BJ (cell line): ENCODE data around the gene GSN. TPM values are rescaled to one million over a fixed set of nuclear protein-coding genes. Genes with fewer than 3 reads are reported as not detected.

Experiments used
- CTCF ChIA-PET: fragments of 350-600 bp; formaldehyde crosslinking; extraction: SDS; loops from one replicate; lab custom pipeline; 2021; ENCODE audit warnings: antibody characterized with exemption, inconsistent platforms; lab: Yijun Ruan, JAX
- POLR2A ChIA-PET: fragments of 300-600 bp; sonication (Branson Sonifier 250); formaldehyde crosslinking; extraction: SDS; loops from one replicate; lab custom pipeline; 2021; ENCODE audit warnings: antibody characterized with exemption; lab: Charles Lee
- DNase-seq: peaks from one replicate; pipeline ENCODE4 v3.0.0-alpha.2; 2011; ENCODE audit warnings: low read depth
- H3K27me3 ChIP-seq: 2 replicates; pipeline ENCODE4 v1.6.0; 2011; ENCODE audit warnings: low read length; ENCODE audit not compliant: control insufficient read depth, insufficient read depth
- H3K36me3 ChIP-seq: 2 replicates; pipeline ENCODE4 v1.5.1; 2011; ENCODE audit warnings: low read length; ENCODE audit not compliant: control insufficient read depth, insufficient read depth
- H3K4me3 ChIP-seq: 2 replicates; pipeline ENCODE4 v1.5.1; 2011; ENCODE audit warnings: low read depth, mild to moderate bottlenecking, control low read depth, low read length
- CTCF ChIP-seq: IDR thresholded peaks from 2 replicates; pipeline ENCODE4 v1.5.1; 2011; ENCODE audit warnings: low read depth, mild to moderate bottlenecking, control low read depth, inconsistent platforms, low read length, moderate library complexity; ENCODE audit not compliant: insufficient read depth
- polyA plus RNA-seq: library from polyadenylated mRNA; depleted of rRNA; stranded (reverse); fragments of >200 nt; gene quantifications from 2 replicates; pipeline ENCODE4 v1.2.3, GENCODE V29; 2011

Gene GSN
- polyA plus RNA-seq, 1 experiment = 765 TPM

GRCh38 chr9:121300283-121301119 is 32.5 kb downstream of the GSN start:
- TF ChIP-seq CTCF = no peak
- CTCF ChIA-PET = interaction anchor here (1.4 to 2.1 kb wide), 3 partner anchors 13 to 88 kb away, joined by 3 to 15 read pairs (median 4); no protein-coding TSS in a partner anchor
- peaks cover 40% of the 10 kb centered on the region for H3K36me3 ChIP-seq
- POLR2A ChIA-PET = no interaction called here
- H3K4me3 ChIP-seq = peak overlapping the region; percentile 35
- DNase-seq = no peak
- H3K27me3 ChIP-seq = no peaks in the 10 kb centered on the region

DNA sequence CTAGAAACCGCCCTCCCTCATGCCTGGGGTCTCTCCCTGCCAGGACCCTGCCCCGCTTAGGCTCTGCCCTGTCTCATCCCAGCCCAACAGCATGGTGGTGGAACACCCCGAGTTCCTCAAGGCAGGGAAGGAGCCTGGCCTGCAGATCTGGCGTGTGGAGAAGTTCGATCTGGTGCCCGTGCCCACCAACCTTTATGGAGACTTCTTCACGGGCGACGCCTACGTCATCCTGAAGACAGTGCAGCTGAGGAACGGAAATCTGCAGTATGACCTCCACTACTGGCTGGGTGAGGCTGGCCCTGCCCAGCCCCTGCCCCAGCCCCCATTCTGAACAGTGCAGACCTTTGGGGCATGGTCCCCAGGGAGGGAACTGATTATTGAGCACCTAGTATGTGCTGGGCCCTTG is 33.9 kb downstream of the GSN start:
- POLR2A ChIA-PET = no interaction called here
- DNase-seq = no peak
- CTCF ChIA-PET = interaction anchor here (0.7 to 1.4 kb wide), 3 partner anchors 18 to 89 kb away, joined by 3 to 4 read pairs (median 3); no protein-coding TSS in a partner anchor
- no peaks in the 10 kb centered on the region for H3K27me3 ChIP-seq
- no peak overlapping the region for H3K4me3 ChIP-seq
- TF ChIP-seq CTCF = no peak
- H3K36me3 ChIP-seq = peaks cover 39% of the 10 kb centered on the region

DNA sequence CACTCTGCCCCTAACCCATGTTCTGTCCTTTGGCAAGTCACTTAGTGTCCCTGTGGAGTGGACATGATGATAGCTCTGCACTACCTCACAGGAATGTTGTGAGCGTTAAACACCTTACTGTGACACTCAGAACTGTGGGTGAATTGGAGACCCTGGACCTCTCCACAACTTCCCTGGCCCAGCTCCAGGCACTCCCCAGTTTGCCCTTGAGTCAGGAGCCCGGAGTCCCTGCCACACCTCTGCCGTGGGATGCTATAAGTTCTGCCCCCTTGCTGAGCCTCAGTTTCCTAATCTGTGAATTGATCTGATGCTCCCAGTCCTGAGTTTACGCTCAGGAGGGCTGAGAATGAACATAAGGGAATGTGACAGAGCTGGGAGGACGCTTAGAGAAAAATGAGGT is 34.4 kb downstream of the GSN start:
- Histone ChIP-seq H3K36me3 (peaks cover 40% of the 10 kb centered on the region), H3K27me3 (no peaks in the 10 kb centered on the region), H3K4me3 (no peak overlapping the region)
- TF ChIP-seq CTCF = no peak
- POLR2A ChIA-PET = no interaction called here
- DNase-seq = no peak
- CTCF ChIA-PET = interaction anchor here (0.7 to 1.2 kb wide), 2 partner anchors 18 to 80 kb away, joined by 3 to 4 read pairs; no protein-coding TSS in a partner anchor

- H3K36me3 ChIP-seq = peaks cover 45% of the 10 kb centered on the region
- TF ChIP-seq CTCF = no peak
- ChIA-PET POLR2A (no interaction called here), CTCF (interaction anchor here (1.2 to 3.3 kb wide), 2 partner anchors 17 kb away, joined by 4 to 12 read pairs; no protein-coding TSS in a partner anchor)
- no peak overlapping the region for H3K4me3 ChIP-seq
- DNase-seq = no peak
- no peaks in the 10 kb centered on the region for H3K27me3 ChIP-seq
Observed at GRCh38 chr9:121302786-121303185, 34.8 kb downstream of the GSN start.
